Astrocyte of the cerebellum (primary cell): ENCODE data around the gene CLEC3B.

ENCODE experiments used
- DNase-seq: peaks from one replicate; pipeline ENCODE4 v3.0.0-alpha.2; 2011; ENCODE audit warnings: low read depth
- H3K4me3 ChIP-seq: 2 replicates; pipeline ENCODE4 v1.5.1; 2011; ENCODE audit warnings: mild to moderate bottlenecking, low read depth, low read length, moderate library complexity
- CTCF ChIP-seq: IDR thresholded peaks from 2 replicates; pipeline ENCODE4 v1.5.1; 2012; ENCODE audit warnings: low read length, low read depth, moderate library complexity, mild to moderate bottlenecking; ENCODE audit errors: missing control alignments
- in situ Hi-C: cut with HindIII; loops from 2 replicates; pipeline ENCODE4 v1.10.0; 2017; ENCODE audit warnings: low sequenced_read_pairs

The CLEC3B gene

GRCh38 chr3:45080824-45081223, 54.7 kb downstream of the CLEC3B start:
- TF ChIP-seq CTCF, result no peak
- in situ Hi-C loops, result no loop called here
- DNase-seq, result no peak
- no peak overlapping the region for H3K4me3 ChIP-seq

DNA sequence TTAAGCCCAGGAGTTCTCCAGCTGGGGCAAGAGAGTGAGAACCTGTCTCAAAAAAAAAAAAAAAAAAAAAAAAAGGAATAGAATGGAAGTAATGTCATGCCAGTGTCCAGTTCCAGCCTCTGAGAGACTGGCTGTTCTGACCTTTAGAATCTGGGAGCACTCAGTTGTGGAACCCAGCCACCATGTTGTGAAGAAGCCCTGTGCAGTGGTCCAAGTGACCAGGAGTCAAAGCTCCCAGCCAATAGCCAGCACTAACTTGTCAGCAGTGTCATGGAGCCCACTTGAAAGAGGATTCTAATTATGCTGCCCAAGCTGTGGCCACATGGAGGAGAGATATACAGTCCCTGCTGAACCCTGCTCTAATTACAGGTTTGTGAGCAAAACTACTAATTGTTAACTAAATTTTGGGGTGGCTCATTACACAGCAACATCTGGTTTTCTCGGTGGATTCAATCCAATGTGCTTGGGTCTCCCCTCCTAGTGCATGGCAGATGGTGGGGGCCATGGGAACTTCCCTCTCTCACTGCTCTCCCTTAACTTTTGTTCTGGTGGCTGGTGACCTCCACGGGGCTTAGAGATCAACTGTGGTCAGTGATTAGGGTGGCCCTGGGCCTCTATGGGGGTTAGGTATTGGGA, 55.5 kb downstream of the CLEC3B start:
- no peak for TF ChIP-seq CTCF
- H3K4me3 ChIP-seq, result no peak overlapping the region
- in situ Hi-C loops, result no loop called here
- no peak for DNase-seq

- TF ChIP-seq CTCF, result no peak
- in situ Hi-C loops, result no loop called here
- H3K4me3 ChIP-seq, result no peak overlapping the region
- DNase-seq, result peak; percentile 63
These were observed 56.0 kb downstream of the CLEC3B start for GRCh38 chr3:45082142-45082538.

DNA sequence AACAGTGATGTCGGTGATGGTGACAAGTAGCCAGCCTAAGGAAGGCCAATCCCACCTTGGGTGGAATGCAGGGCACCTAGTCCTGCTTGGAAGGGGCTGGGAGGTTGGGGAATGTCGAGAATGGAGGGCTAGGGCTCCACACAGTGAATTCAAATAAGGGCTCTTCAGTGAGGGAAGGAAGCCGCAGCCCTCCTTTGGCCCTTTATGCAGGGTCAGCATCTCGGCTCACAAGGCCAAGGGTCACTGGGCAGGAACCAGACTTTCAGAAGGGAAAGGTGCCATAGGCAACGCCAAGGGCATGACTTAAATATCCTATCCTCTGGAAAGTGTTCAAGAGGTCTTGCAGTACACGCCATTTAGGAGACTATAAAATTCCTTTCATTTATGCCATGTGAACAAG, 56.9 kb downstream of the CLEC3B start:
- no peak for TF ChIP-seq CTCF
- in situ Hi-C loops, result no loop called here
- no peak for DNase-seq
- no peak overlapping the region for H3K4me3 ChIP-seq

DNA sequence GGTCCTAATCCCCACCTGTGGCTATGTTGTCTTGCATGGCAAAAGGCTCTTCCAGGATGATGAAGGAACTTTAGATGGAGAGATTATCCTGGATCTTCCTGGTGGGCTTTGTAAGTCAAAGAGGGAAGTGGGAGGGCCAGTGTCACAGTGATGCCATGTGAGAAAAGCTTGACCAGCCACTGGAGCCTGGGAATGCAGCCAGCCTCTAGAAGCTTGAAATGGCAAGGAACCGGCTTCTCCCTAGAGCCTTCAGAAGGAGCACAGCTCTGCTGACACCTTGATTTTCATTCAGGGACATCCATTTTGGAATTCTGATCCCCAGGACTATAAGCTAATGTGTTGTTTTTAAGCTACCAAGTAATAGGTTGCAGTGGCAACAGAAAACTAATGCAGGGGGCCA, 58.3 kb downstream of the CLEC3B start:
- in situ Hi-C loops, result no loop called here
- no peak for TF ChIP-seq CTCF
- no peak overlapping the region for H3K4me3 ChIP-seq
- DNase-seq, result no peak

- no peak for TF ChIP-seq CTCF
- peak; percentile 94 for DNase-seq
- H3K4me3 ChIP-seq, result no peak overlapping the region
- in situ Hi-C loops, result no loop called here
These were observed 59.0 kb downstream of the CLEC3B start for GRCh38 chr3:45084820-45085816.
